Ovary (tissue), 9 donors: ENCODE results near the gene FHOD1. TPM values are rescaled to one million over a fixed set of nuclear protein-coding genes. Genes with fewer than 3 reads are reported as not detected.

Experiments used
- DNase-seq, 5 donors: peaks; one replicate each; pipeline ENCODE4 v3.0.0-alpha.2; 2019 to 2020
- H3K27ac ChIP-seq, 2 donors: fragments of 200-600 bp; one replicate each; pipeline versions ENCODE4 v1.5.1 to v1.8.0; 2019 to 2022
- H3K27me3 ChIP-seq: fragments of 200-600 bp; one replicate; pipeline ENCODE4 v1.8.0; 2022
- H3K36me3 ChIP-seq: fragments of 200-600 bp; sonication (generic); one replicate; pipeline ENCODE4 v1.5.1; 2019
- H3K4me1 ChIP-seq: one replicate; pipeline ENCODE4 v1.8.1; 2013; ENCODE audit warnings: mild to moderate bottlenecking, moderate library complexity; ENCODE audit not compliant: insufficient read depth
- H3K4me3 ChIP-seq: fragments of 200-600 bp; sonication (generic); one replicate; pipeline ENCODE4 v1.5.1; 2017
- H3K9me3 ChIP-seq, 2 donors: fragments of 200-600 bp in 1 of 2; sonication (generic) in 1 of 2; one replicate each; pipeline versions ENCODE4 v1.5.1 to v1.8.1; 2013 to 2019; ENCODE audit warnings: mild to moderate bottlenecking in 1 of 2, moderate library complexity in 1 of 2
- EP300 ChIP-seq: sonication (generic); formaldehyde crosslinking; IDR thresholded peaks from one replicate; pipeline ENCODE4 v1.6.1; 2017; ENCODE audit warnings: antibody characterized with exemption
- POLR2A ChIP-seq: fragments of 450-650 bp; IDR thresholded peaks from one replicate; pipeline ENCODE4 v1.6.1; 2017; ENCODE audit warnings: antibody characterized with exemption, mild to moderate bottlenecking, moderate library complexity
- WGBS, 3 donors: extraction: QIAGEN DNeasy Blood & Tissue Kit in 1 of 3; methylation state at CpG; one replicate each; pipeline versions ENCODE4 v1.1.5 to v1.1.7; 2013 to 2017; 5-methylcytosine and 5-hydroxymethylcytosine counted together
- intact Hi-C, 4 donors: fragments of 100-400 bp; cut with DNase I; formaldehyde crosslinking; loops; one replicate each; pipeline versions ENCODE4 v1.11.0 to v1.15.1; 2022 to 2023
- polyA plus RNA-seq, 2 donors: library from polyadenylated mRNA; stranded (reverse); fragments of 200-250 nt in 1 of 2; fragments of 350-450 nt in 1 of 2; fragmentation: Illumina TruSeq in 1 of 2; extraction: RNeasy Lipid Tissue Mini Kit (QIAGEN cat#74804) in 1 of 2; gene quantifications; one replicate each; pipeline ENCODE4 v1.2.3, GENCODE V29; 2013 to 2014
- total RNA-seq, 7 donors: library from RNA; depleted of rRNA in 2 of 7; stranded (reverse); fragments of >200 nt in 2 of 7; fragmentation: NEBNext Ultra II Directional in 3 of 7; extraction: Animal tissue kit (Norgen Biotek cat#: 25700) in 3 of 7; gene quantifications; one replicate each; pipeline versions ENCODE4 v1.1.0 to v1.2.4, GENCODE V29; 2016 to 2023
- TF ChIP-seq, protein P1 (sequence below), 3 donors: fragments of 450-650 bp in 2 of 3; fragments of 200-600 bp in 1 of 3; IDR thresholded peaks; one replicate each; pipeline versions ENCODE4 v1.5.1 to v1.8.0; 2016 to 2022; ENCODE audit warnings: antibody characterized with exemption in 3 of 3, mild to moderate bottlenecking in 1 of 3
- donor health status: DM: no; HTN: no; CAD: no; lungs with moderate emphysema.
- donor health status: DM: no; HTN: no; CAD: no.
- donor health status: Bipolar disorder and iron deficiency.
- donor health status: DM: yes; HTN: yes; CAD: no.
- donor health status: DM: no; HTN: no; CAD: no.
- donor health status: DM: yes; HTN: yes; CAD: no.

Gene FHOD1
- total and polyA plus RNA-seq, 9 donors: 16.0 to 84.2 (median 36.9) TPM

DNA sequence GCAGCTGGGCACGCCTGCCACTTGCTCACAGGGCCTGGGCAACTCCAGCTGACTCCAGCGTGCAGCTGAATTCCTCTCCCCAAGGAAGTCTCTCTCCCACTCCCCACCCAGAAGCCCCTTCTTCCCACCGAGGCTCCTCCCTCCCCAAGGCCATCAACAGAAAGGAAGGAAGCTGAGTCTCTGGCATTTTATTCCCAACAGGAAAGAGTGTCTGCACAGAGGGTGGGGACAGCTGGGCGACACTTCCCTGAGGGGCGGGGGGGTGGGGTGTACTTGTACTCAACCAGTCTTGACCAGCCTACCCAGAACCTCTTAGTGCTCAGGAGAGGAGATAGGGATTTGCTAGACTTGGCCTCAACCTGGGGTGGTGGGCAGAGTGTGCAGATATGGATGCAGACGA lies 57.2 kb downstream of the FHOD1 start, which contains the start of gene EXOC3L1:
TSS of gene EXOC3L1 (minus strand) at position 96 of the 400 bp plus-strand sequence. CDS start 460 bp downstream, outside the sequence.
- H3K27ac ChIP-seq: no peak within 1 kb of the TSS
- H3K27me3 ChIP-seq: no peaks in the 10 kb centered on the region
- TF ChIP-seq, protein P1, sequence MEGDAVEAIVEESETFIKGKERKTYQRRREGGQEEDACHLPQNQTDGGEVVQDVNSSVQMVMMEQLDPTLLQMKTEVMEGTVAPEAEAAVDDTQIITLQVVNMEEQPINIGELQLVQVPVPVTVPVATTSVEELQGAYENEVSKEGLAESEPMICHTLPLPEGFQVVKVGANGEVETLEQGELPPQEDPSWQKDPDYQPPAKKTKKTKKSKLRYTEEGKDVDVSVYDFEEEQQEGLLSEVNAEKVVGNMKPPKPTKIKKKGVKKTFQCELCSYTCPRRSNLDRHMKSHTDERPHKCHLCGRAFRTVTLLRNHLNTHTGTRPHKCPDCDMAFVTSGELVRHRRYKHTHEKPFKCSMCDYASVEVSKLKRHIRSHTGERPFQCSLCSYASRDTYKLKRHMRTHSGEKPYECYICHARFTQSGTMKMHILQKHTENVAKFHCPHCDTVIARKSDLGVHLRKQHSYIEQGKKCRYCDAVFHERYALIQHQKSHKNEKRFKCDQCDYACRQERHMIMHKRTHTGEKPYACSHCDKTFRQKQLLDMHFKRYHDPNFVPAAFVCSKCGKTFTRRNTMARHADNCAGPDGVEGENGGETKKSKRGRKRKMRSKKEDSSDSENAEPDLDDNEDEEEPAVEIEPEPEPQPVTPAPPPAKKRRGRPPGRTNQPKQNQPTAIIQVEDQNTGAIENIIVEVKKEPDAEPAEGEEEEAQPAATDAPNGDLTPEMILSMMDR (IDR thresholded peaks at IDR 0.05): no peak
- no peak for TF ChIP-seq POLR2A
- TF ChIP-seq EP300: no peak
- H3K4me1 ChIP-seq: peaks cover 13% of the 10 kb centered on the region
- intact Hi-C loops: no loop called here
- no peaks in the 10 kb centered on the region for H3K9me3 ChIP-seq
- H3K4me3 ChIP-seq: no peak within 1 kb of the TSS
- no peaks in the 10 kb centered on the region for H3K36me3 ChIP-seq
- DNase-seq: no peak
- 6 to 18% (median 14%) methylated on average over 6 of the region's 6 CpGs for WGBS, 3 donors

DNA sequence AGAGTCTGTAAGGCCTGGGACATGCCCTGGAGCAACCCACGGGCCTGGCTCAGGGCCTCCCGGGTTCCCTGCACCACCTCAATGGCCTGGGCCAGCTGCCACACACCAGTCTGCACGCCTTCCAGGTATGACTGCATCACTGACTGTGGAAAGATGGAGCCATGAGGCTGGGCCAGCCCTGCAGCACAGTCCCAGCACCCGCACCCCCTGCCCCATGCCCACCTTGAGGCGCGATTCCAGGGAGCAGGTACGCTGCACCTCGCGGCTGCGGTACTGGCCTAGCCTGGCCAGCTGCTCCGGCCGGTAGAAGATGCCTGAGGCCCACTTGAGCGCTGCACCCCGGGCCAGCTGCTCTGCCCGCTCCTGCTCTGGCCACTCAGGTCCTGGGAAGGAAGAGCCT lies 58.5 kb downstream of the FHOD1 start:
- intact Hi-C loops: loop anchor here in 1 of 4 donors (10.0 kb wide), 1 partner anchor 214 kb away; no protein-coding TSS in a partner anchor
- no peaks in the 10 kb centered on the region for H3K9me3 ChIP-seq
- H3K27me3 ChIP-seq: no peaks in the 10 kb centered on the region
- DNase-seq: peak in 1 of 5 donors; percentile 33
- TF ChIP-seq POLR2A (no peak), EP300 (no peak)
- TF ChIP-seq, protein P1 (IDR thresholded peaks at IDR 0.05): no peak
- H3K4me1 ChIP-seq: peaks cover 14% of the 10 kb centered on the region
- WGBS, 3 donors: 86 to 91% (median 90%) methylated on average over 15 of the region's 15 CpGs
- no peak overlapping the region for H3K27ac ChIP-seq
- H3K36me3 ChIP-seq: no peaks in the 10 kb centered on the region
- H3K4me3 ChIP-seq: no peak overlapping the region

DNA sequence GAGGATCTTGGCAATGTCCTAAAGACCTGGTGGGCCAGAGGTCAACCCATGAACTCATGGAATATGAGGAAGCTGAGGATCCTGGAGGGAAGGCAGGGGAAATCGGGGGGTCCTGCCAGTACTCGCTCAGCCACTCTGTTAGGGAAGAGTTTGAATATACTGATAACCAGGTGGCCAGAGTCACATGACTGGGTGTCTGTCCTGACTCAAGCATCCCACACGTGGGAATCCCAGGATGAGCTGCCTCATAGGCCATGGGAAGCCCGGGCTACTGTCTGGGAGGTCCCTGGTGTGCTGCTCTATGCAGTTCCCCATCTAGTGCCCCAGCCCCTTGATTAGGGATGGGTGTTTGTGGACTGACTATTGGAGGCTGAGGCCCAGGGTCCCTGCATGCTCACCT lies 59.0 kb downstream of the FHOD1 start:
- Histone ChIP-seq H3K27ac (no peak overlapping the region), H3K36me3 (no peaks in the 10 kb centered on the region), H3K9me3 (no peaks in the 10 kb centered on the region), H3K27me3 (no peaks in the 10 kb centered on the region), H3K4me3 (no peak overlapping the region), H3K4me1 (peaks cover 13% of the 10 kb centered on the region)
- intact Hi-C loops: loop anchor here in 1 of 4 donors (10.0 kb wide), 1 partner anchor 214 kb away; no protein-coding TSS in a partner anchor
- no peak for TF ChIP-seq EP300
- TF ChIP-seq POLR2A: no peak
- TF ChIP-seq, protein P1 (IDR thresholded peaks at IDR 0.05): no peak
- WGBS, 3 donors: 53 to 70% (median 62%) methylated on average over 4 of the region's 4 CpGs
- DNase-seq: no peak

DNA sequence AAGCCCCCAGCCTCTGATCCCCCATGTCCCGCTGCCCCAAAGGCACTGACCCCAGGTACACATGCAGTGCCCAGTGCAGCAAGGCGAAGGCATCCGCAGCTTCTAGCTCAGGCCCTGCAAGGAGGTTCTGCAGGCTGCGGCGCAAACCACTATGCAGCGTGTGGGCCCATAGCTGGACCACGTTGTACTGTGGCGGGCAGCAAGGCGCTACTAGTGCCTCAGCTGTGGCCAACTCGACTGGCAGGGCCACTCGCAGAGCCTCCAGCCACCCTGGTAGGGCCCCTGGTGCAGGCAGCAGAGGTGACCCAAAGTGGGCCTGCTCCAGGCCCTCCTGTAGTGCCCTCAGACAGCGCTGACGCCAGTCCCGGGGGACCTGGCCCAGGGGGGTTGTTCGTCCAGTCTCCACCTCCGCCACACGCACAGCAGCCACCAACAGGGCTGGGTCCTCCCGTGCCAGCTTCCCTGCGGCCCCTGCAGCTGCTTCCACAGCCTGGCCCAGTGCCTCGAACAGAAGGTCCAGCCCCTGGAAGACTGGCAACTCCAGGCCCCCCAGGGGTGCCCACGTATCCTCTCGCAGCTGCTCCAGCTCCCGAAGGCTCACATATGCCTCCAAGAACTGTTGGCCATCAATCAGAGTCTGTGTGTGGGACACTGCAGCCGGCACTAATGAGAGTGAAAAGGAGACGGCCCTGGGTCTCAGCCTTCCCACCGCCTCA lies 59.9 kb downstream of the FHOD1 start:
- Histone ChIP-seq H3K4me1 (peaks cover 5% of the 10 kb centered on the region), H3K27ac (no peak overlapping the region), H3K9me3 (no peaks in the 10 kb centered on the region), H3K4me3 (no peak overlapping the region), H3K36me3 (no peaks in the 10 kb centered on the region), H3K27me3 (no peaks in the 10 kb centered on the region)
- intact Hi-C loops: loop anchor here in 1 of 4 donors (10.0 kb wide), 1 partner anchor 213 kb away; no protein-coding TSS in a partner anchor
- DNase-seq: peak in 3 of 5 donors; percentile 37 to 47 (median 46)
- WGBS, 3 donors: 76 to 82% (median 76%) methylated on average over 18 to 26 of the region's 26 CpGs
- no peak for TF ChIP-seq POLR2A
- TF ChIP-seq, protein P1 (IDR thresholded peaks at IDR 0.05): peak in 1 of 3 donors; percentile 6
